Lung (tissue), 12 donors: ENCODE results near the gene KLHL29. TPM values are rescaled to one million over a fixed set of nuclear protein-coding genes. Genes with fewer than 3 reads are reported as not detected.

Experiments
- ATAC-seq: fragments of 200-7000 bp; cut with Tn5 transposase; one replicate; pipeline ENCODE4 v1.9.1; 2020; ENCODE audit warnings: moderate number of reproducible peaks; ENCODE audit not compliant: insufficient read depth, low FRiP score
- DNase-seq, 3 donors: peaks; one replicate each; pipeline ENCODE4 v3.0.0-alpha.2; 2013 to 2017
- H3K27ac ChIP-seq, 2 donors: one replicate each; pipeline ENCODE4 v1.5.1; 2013; ENCODE audit warnings: mild to moderate bottlenecking in 2 of 2, moderate library complexity in 2 of 2, control low read depth in 1 of 2, inconsistent platforms in 1 of 2, low read depth in 1 of 2, low read length in 1 of 2
- H3K27me3 ChIP-seq, 3 donors: one replicate each; pipeline ENCODE4 v1.5.1; 2013; ENCODE audit warnings: low read length in 2 of 3; ENCODE audit not compliant: control insufficient read depth in 3 of 3, insufficient read depth in 3 of 3
- H3K36me3 ChIP-seq, 4 donors: one replicate each; pipeline ENCODE4 v1.5.1; 2013; ENCODE audit warnings: low read length in 4 of 4, mild to moderate bottlenecking in 1 of 4, moderate library complexity in 1 of 4; ENCODE audit not compliant: control insufficient read depth in 4 of 4, insufficient read depth in 4 of 4
- H3K4me1 ChIP-seq, 5 donors: one replicate each; pipeline ENCODE4 v1.5.1; 2013; ENCODE audit warnings: low read length in 5 of 5, mild to moderate bottlenecking in 2 of 5, moderate library complexity in 1 of 5; ENCODE audit not compliant: control insufficient read depth in 5 of 5, insufficient read depth in 5 of 5
- H3K4me3 ChIP-seq: one replicate; pipeline ENCODE4 v1.5.1; 2013; ENCODE audit warnings: mild to moderate bottlenecking, control low read depth, moderate library complexity
- H3K9ac ChIP-seq, 2 donors: one replicate each; pipeline ENCODE4 v1.5.1; 2013; ENCODE audit warnings: low read length in 2 of 2, control low read depth in 1 of 2; ENCODE audit not compliant: insufficient read depth in 1 of 2
- H3K9me3 ChIP-seq, 4 donors: one replicate each; pipeline ENCODE4 v1.5.1; 2013; ENCODE audit warnings: low read length in 3 of 4, mild to moderate bottlenecking in 1 of 4, moderate library complexity in 1 of 4; ENCODE audit not compliant: control insufficient read depth in 4 of 4, insufficient read depth in 3 of 4
- WGBS, 2 donors: extraction: QIAGEN DNeasy Blood & Tissue Kit; methylation state at CpG; one replicate each; pipeline ENCODE4 v1.1.7; 2013; 5-methylcytosine and 5-hydroxymethylcytosine counted together
- polyA plus RNA-seq, 2 donors: library from polyadenylated mRNA; stranded (reverse); fragments of 200-250 nt; gene quantifications; one replicate each; pipeline ENCODE4 v1.2.1, GENCODE V29; 2013
- total RNA-seq, 2 donors: library from RNA; depleted of rRNA in 1 of 2; stranded (reverse); fragments of >200 nt in 1 of 2; gene quantifications; one replicate each; pipeline ENCODE4 v1.2.1, GENCODE V29; 2014 to 2021
- TF ChIP-seq, protein P1 (sequence below): IDR thresholded peaks from 2 replicates; pipeline ENCODE4 v1.5.1; 2012; ENCODE audit warnings: mild to moderate bottlenecking; ENCODE audit errors: control extremely low read depth, extremely low read depth
- donor health status: control.
- donor health status: control.
- donor health status: Bipolar disorder and iron deficiency.
- donor health status: healthy.
- donor health status: DM: yes; HTN: yes; CAD: no.

KLHL29 gene
- total and polyA plus RNA-seq, 4 donors, result 2.7 to 16.2 (median 3.5) TPM

DNA sequence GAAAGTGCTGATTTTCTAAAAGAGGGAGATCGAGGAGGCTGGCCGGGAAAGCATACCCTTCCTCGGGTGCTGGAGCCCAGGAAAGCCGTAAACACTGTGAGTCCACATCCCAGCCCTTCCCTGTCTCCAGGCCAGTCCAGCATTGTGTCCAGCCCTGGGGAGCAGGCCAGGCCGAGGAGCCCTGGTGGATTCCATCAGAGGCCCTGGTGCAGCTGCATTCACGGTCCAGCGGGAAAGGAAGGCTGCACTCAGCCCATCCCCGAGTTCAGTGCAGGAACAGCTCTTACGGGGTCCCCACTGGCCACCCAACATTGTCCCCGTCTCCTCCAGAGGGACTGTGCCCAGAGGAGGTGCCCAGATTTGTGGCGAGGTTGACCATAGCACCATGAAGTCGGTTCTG, 218.6 kb downstream of the KLHL29 start:
- ATAC-seq, result no peak
- Histone ChIP-seq H3K27me3 (no peaks in the 10 kb centered on the region), H3K9ac (no peak overlapping the region), H3K9me3 (peaks cover 0 to 9% (median 4%) of the 10 kb centered on the region in 4 donors), H3K4me1 (peaks cover 0 to 5% (median 0%) of the 10 kb centered on the region in 5 donors), H3K27ac (no peak overlapping the region), H3K4me3 (no peak overlapping the region), H3K36me3 (no peaks in the 10 kb centered on the region)
- no peak for DNase-seq
- 92 to 93% methylated on average over 12 of the region's 12 CpGs for whole genome bisulfite sequencing, 2 donors
- TF ChIP-seq, protein P1, sequence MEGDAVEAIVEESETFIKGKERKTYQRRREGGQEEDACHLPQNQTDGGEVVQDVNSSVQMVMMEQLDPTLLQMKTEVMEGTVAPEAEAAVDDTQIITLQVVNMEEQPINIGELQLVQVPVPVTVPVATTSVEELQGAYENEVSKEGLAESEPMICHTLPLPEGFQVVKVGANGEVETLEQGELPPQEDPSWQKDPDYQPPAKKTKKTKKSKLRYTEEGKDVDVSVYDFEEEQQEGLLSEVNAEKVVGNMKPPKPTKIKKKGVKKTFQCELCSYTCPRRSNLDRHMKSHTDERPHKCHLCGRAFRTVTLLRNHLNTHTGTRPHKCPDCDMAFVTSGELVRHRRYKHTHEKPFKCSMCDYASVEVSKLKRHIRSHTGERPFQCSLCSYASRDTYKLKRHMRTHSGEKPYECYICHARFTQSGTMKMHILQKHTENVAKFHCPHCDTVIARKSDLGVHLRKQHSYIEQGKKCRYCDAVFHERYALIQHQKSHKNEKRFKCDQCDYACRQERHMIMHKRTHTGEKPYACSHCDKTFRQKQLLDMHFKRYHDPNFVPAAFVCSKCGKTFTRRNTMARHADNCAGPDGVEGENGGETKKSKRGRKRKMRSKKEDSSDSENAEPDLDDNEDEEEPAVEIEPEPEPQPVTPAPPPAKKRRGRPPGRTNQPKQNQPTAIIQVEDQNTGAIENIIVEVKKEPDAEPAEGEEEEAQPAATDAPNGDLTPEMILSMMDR, result no peak

- no peaks in the 10 kb centered on the region for H3K36me3 ChIP-seq
- peaks cover 0 to 4% (median 0%) of the 10 kb centered on the region in 5 donors for H3K4me1 ChIP-seq
- peaks cover 0 to 12% (median 4%) of the 10 kb centered on the region in 4 donors for H3K9me3 ChIP-seq
- no peak overlapping the region for H3K4me3 ChIP-seq
- DNase-seq (no peak), ATAC-seq (no peak)
- no peak overlapping the region for H3K9ac ChIP-seq
- H3K27me3 ChIP-seq, result no peaks in the 10 kb centered on the region
- TF ChIP-seq, protein P1, result no peak
- no peak overlapping the region for H3K27ac ChIP-seq
- 85 to 87% methylated on average over 7 of the region's 7 CpGs for WGBS, 2 donors
Measured at GRCh38 chr2:23604731-23605130, 219.8 kb downstream of the KLHL29 start.

- H3K9me3 ChIP-seq, result peaks cover 0 to 12% (median 4%) of the 10 kb centered on the region in 4 donors
- ATAC-seq (no peak), DNase-seq (no peak)
- H3K27ac ChIP-seq, result no peak overlapping the region
- H3K4me3 ChIP-seq, result no peak overlapping the region
- no peaks in the 10 kb centered on the region for H3K27me3 ChIP-seq
- no peak overlapping the region for H3K9ac ChIP-seq
- WGBS, 2 donors, result 87 to 95% methylated on average over 11 of the region's 11 CpGs
- no peaks in the 10 kb centered on the region for H3K4me1 ChIP-seq
- H3K36me3 ChIP-seq, result no peaks in the 10 kb centered on the region
- TF ChIP-seq, protein P1, result no peak
Measured at GRCh38 chr2:23605236-23605635, 220.3 kb downstream of the KLHL29 start.

DNA sequence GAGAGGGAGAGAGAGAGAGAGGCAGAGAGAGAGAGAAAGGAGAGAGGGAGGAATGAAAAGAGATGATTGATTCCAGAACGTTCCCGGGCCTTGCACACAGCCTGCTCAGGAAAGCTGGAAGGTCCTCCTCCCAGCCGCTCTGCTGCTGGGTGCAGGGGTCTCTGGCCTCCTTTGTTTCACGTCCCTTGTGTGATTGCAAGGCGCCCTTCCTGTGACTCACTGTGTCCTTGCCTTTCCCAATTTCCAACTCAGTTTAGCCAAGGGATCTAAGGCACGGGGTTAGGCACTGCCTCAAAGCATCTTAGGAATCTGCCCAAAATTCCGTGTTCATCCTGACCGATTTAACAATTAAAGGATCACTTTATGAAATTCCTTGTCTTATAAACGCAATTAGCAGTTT, 221.2 kb downstream of the KLHL29 start:
- no peak overlapping the region for H3K4me3 ChIP-seq
- WGBS, 2 donors, result 82 to 87% methylated on average over 9 of the region's 9 CpGs

More for the DNA sequence above, 221.2 kb downstream of the KLHL29 start:
- Histone ChIP-seq H3K4me1 (no peaks in the 10 kb centered on the region), H3K36me3 (no peaks in the 10 kb centered on the region), H3K9ac (no peak overlapping the region), H3K27me3 (no peaks in the 10 kb centered on the region), H3K27ac (no peak overlapping the region), H3K9me3 (peaks cover 0 to 14% (median 4%) of the 10 kb centered on the region in 4 donors)
- ATAC-seq (no peak), DNase-seq (no peak)
- TF ChIP-seq, protein P1, result no peak
